ENCODE data around the gene DUOX1.
"Not testable (repeated sequence)": the region's sequence is repeated elsewhere in the genome, so short reads cannot be mapped to it uniquely, and the experiment has no call there.

Gene DUOX1

DNA sequence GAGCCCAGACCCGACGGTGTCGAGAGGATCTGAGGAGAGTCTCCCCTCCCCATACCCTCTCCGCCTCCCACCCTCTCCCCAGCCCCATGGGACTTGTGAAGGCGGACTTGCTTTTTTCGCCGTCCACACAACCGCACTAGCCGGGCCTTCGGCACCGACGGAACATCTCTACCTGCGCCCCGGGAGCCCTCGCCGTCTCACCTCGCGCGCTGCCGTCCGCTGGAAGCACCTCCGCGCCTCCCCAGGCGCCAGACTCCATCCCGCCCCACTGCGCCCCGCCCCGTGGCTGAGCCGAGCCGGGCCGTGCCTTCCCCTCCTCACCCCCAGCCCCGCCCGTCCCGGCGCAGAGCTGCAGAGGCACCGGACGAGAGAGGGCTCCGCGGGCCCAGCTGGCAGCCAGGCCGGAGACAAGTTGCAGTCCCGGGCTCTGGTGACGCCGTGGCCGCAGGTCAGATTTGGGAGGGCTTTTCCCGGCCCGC, at the start of gene DUOX1, which contains the start of gene DUOXA1:
Gene DUOX1 (plus strand): TSS at position 344 of the 479 bp plus-strand sequence. CDS start 1,973 bp downstream, outside the sequence.
Gene DUOXA1 (minus strand): TSS at position 229 of the 479 bp plus-strand sequence. CDS start 6,865 bp downstream, outside the sequence.
- no peak for DNase-seq (ENCODE audit: low read depth in 2 of 2)

DNA sequence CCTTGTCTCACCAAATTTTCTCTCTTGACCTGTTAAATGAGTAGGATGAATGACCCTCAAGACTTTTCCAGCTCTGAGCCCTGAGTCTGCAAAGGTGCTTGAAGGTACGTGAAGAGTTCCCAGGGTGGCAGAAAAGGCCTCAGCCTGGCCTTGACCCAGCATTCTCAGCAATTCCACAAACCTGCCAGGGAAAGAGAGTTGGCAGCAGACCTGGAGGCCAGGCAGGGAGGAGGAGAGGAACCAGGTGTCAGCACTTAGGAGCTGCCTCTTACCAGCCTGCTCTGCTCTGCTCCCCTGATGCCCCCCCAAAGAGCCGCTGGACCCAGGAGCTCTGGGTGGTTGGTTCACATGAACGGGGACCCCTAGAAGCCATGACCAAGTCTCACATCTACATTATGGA, 49.2 kb upstream of the DUOX1 start:
- not testable (repeated sequence) for DNase-seq (ENCODE audit: low read depth in 2 of 2)

- not testable (repeated sequence) for DNase-seq (ENCODE audit: low read depth in 2 of 2)
These were observed 47.4 kb upstream of the DUOX1 start for GRCh38 chr15:45082412-45082811.

DNA sequence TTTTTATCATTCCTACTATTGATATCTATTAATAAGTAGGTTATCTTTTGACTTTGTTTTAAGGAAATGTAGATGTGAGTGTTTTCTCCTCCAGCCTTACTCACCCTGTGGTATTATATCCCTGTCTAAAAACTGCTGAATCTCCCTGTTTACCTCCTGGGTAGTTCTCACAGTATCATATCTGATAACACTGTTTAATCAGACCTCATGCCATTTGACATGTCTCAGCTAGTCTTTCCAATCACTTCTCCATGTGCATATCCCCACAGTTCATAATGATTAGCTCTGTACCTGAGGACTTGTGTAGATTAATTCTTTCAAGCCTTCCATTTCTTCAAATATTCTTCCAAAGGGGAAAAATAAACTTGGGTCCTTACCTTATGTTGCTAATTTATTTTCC, 46.6 kb upstream of the DUOX1 start:
- no peak for DNase-seq (ENCODE audit: low read depth in 2 of 2)

GRCh38 chr15:45084163-45084562, 45.6 kb upstream of the DUOX1 start:
- DNase-seq (ENCODE audit: low read depth in 2 of 2): no peak

GRCh38 chr15:45087513-45087912, 42.3 kb upstream of the DUOX1 start:
- no peak for DNase-seq (ENCODE audit: low read depth in 2 of 2)

- DNase-seq (ENCODE audit: low read depth in 2 of 2): no peak
These were observed 40.7 kb upstream of the DUOX1 start for GRCh38 chr15:45088801-45089711.

DNA sequence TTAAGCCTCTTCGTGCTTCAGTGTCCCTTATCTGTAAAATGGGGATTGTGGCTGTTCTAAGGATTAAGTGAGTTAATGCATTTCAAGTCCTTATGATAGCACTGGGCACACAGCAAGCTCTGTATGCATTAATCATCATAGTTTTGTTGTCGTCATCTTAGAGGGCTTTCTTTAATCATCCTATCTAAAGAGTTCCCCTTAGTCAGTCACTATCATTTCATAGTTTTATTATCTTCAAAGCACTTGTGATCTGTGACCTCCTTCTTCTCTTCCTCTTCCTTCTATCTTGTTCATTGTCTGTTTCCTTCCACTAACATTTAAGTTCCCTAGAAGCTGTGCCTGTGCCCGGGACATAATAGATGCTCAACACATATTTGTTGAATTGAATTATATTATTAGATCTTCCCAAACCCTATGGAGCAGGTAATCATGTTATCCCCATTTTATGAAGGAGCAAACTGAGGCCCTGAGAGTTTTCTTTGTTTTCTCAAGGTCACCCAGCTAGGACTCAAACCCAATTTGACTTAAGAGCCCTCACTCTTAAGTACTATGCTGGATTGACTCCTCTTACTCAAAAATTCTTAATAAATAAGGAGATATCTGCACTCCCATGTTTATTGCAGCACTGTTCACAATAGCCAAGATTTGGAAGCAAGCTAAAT, 40.0 kb upstream of the DUOX1 start:
- no peak for DNase-seq (ENCODE audit: low read depth in 2 of 2)

GRCh38 chr15:45091161-45091560, 38.6 kb upstream of the DUOX1 start:
- DNase-seq (ENCODE audit: low read depth in 2 of 2): no peak

- DNase-seq (ENCODE audit: low read depth in 2 of 2): no peak
These were observed 38.2 kb upstream of the DUOX1 start for GRCh38 chr15:45091576-45091975.

- no peak for DNase-seq (ENCODE audit: low read depth in 2 of 2)
These were observed 36.8 kb upstream of the DUOX1 start for GRCh38 chr15:45093013-45093412.

DNA sequence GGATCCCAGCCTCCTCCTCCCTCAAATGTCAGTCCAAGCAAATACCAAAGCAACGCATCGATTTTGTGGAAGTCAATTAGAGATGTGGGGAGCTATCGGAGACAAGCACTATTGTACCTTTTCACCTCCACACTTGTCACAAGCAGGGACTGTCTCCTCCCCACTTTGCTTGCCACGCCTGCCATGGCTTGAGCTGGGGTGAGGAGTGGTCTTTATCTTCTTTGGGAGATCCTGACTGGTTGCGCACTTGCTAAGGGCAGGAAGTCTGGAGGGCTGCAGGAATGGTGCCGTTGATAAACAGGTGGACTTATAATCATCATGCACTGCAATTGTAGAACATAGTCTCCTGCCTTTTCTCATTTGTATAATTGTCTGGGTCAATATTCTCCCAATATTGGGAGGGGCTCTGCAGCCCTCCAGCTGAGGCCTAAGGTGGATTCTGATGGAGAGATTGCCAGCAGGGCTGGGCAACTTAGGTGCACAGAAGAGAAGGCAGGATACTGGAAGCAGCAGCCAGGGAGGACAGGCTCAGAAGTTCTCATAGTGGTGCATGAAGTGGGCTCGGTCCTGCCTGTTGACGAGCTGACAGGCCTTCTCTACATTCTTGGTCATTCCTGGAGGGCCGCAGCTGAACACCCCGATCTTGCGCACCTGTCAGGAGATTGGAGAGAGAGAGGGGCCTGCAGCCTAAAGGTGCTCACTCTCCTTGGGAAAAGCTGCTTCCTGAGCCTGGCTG, 36.0 kb upstream of the DUOX1 start:
- no peak for DNase-seq (ENCODE audit: low read depth in 2 of 2)

DNA sequence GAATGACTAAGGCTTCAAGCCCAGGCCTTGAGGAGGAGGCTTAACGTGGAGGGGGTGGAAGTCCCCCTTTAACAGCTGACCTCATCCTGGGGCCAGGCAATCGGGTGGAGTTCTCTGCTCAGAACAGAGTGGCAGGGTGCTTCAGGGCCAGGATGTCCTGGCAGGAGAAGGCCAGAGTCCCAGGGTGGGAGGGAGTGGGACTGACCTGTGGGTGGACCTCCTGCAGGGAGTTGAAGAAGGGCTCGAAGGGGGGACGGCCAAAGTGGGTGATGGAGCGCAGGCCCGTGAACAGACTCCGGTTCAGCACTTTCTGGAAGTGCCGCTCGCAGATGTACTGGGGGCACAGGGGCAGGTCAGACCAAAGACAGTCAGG, 35.5 kb upstream of the DUOX1 start:
- no peak for DNase-seq (ENCODE audit: low read depth in 2 of 2)

DNA sequence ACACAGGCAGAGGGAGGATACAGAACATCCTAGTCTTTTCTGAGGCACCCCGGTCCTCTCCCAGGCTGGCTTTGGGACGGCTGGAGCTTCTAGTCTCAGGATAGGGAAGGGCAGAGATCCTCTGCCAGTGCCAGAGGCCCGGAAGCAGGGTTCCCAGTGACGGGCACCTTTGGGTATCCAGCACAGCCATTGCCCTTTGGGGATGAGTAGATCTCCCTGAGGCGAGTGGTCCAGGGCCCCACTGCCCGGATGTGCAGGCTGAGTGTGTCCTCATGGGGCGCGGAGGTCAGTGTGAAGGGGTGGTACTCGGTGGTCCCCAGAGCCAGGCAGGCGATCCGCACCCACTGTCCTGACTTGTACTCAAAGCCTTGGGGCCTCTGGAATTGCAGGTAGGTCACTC, 34.1 kb upstream of the DUOX1 start:
- DNase-seq (ENCODE audit: low read depth in 2 of 2): no peak

DNA sequence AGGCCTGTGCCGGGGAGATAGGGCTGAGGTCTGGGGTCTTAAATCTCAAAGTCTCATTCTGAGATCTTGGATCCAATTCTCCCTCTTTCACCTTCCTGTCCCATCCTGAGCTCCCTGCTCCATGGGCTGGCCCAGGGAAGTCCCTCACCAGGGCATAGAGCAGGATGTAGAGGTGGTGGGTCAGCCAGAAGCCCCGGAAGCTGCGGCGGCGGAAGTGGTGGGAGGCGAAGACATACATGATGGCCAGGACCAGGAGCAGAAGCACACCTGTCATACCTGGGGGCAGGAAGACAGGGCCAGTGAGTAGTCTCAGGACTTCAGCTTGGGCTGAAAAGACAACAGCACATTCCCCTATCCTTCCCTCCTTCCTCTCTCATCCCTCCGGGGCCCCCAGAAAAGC, 32.3 kb upstream of the DUOX1 start:
- no peak for DNase-seq (ENCODE audit: low read depth in 2 of 2)

GRCh38 chr15:45099549-45100165, 30.1 kb upstream of the DUOX1 start:
- no peak for DNase-seq (ENCODE audit: low read depth in 2 of 2)

GRCh38 chr15:45100884-45101625, 28.7 kb upstream of the DUOX1 start:
- no peak for DNase-seq (ENCODE audit: low read depth in 2 of 2)

- no peak for DNase-seq (ENCODE audit: low read depth in 2 of 2)
These were observed 28.0 kb upstream of the DUOX1 start for GRCh38 chr15:45101749-45102148.

- no peak for DNase-seq (ENCODE audit: low read depth in 2 of 2)
These were observed 27.6 kb upstream of the DUOX1 start for GRCh38 chr15:45102226-45102625.

DNA sequence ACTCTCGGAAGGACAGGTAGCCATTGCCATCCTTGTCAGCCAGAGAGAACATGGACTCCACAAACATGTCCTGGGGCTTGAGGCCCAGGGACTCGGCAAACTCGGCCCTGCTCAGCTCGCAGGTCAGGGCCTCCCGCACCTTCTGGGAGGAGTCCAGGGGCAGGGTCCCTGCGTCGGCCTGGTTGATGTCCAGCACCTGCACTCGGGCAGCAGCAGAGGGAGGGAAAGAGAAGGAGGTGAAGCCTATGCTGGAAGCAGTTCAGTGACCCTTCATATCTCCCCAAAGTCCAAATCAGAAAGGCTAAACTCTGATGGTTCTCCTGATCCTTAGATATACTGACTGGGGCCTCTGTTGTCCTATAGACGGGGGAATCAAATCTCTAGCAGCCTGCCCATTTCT, 25.6 kb upstream of the DUOX1 start:
- DNase-seq (ENCODE audit: low read depth in 2 of 2): not testable (repeated sequence)

GRCh38 chr15:45105586-45105985, 24.2 kb upstream of the DUOX1 start:
- no peak for DNase-seq (ENCODE audit: low read depth in 2 of 2)

All from stimulated activated CD8-positive, alpha-beta memory T cell treated with anti-CD3 and anti-CD28 coated beads, Interleukin-2, amount 100 ng/mL, for 48 hours (primary cell).